PC-9 (cell line): ENCODE results near the gene EPB41L4B. TPM values are rescaled to one million over a fixed set of nuclear protein-coding genes. Genes with fewer than 3 reads are reported as not detected.

Experiments
- BruUV-seq: library from RNA; stranded (reverse); fragments of 400-500 nt; replicated peaks from 2 replicates; lab custom pipeline; 2021; lab: Mats Ljungman, UMichigan
- CTCF ChIA-PET: fragments of 300-600 bp; sonication (Branson Sonifier 250); formaldehyde crosslinking; loops from one replicate; lab custom pipeline; 2022; ENCODE audit warnings: antibody characterized with exemption; lab: Charles Lee
- POLR2A ChIA-PET: fragments of 300-600 bp; sonication (Branson Sonifier 250); formaldehyde crosslinking; loops from one replicate; lab custom pipeline; 2022; ENCODE audit warnings: antibody characterized with exemption; ENCODE audit not compliant: unreplicated experiment; lab: Charles Lee
- DNase-seq, 2 experiments: peaks; one replicate each; pipeline versions ENCODE4 v3.0.0 to v3.0.0-alpha.2; 2015 to 2022; ENCODE audit warnings: mixed read lengths in 1 of 2
- H2AFZ ChIP-seq: fragments of 200-600 bp; sonication (generic); 2 replicates; pipeline ENCODE4 v1.8.1; 2017; ENCODE audit warnings: antibody characterized with exemption
- H3F3A ChIP-seq: fragments of 200-600 bp; sonication (generic); 2 replicates; pipeline ENCODE4 v1.8.1; 2017; ENCODE audit warnings: antibody characterized with exemption, mild to moderate bottlenecking, low read depth; ENCODE audit not compliant: insufficient read depth
- H3K27ac ChIP-seq: fragments of 200-600 bp; sonication (generic); 2 replicates; pipeline ENCODE4 v1.6.1; 2016; ENCODE audit warnings: mixed run types
- H3K27me3 ChIP-seq: fragments of 200-600 bp; sonication (generic); 2 replicates; pipeline ENCODE4 v1.6.1; 2016; ENCODE audit warnings: low read depth, mixed run types; ENCODE audit not compliant: insufficient read depth
- H3K36me3 ChIP-seq: fragments of 200-600 bp; sonication (generic); 2 replicates; pipeline ENCODE4 v1.6.1; 2016; ENCODE audit warnings: low read depth, mixed run types
- H3K4me1 ChIP-seq: fragments of 200-600 bp; sonication (generic); replicated peaks from 2 replicates; pipeline ENCODE4 v1.6.1; 2016; ENCODE audit warnings: mixed run types; ENCODE audit not compliant: insufficient read depth
- H3K4me2 ChIP-seq: fragments of 200-600 bp; sonication (generic); 2 replicates; pipeline ENCODE4 v1.6.1; 2017; ENCODE audit warnings: mixed run types
- H3K4me3 ChIP-seq: fragments of 200-600 bp; sonication (generic); 2 replicates; pipeline ENCODE4 v1.6.1; 2016; ENCODE audit warnings: mixed run types
- H3K79me2 ChIP-seq: fragments of 200-600 bp; sonication (generic); 2 replicates; pipeline ENCODE4 v1.6.1; 2017; ENCODE audit warnings: low read depth, mixed run types
- H3K9me2 ChIP-seq: fragments of 200-600 bp; sonication (generic); 2 replicates; pipeline ENCODE4 v1.8.1; 2017; ENCODE audit warnings: mild to moderate bottlenecking; ENCODE audit not compliant: insufficient read depth
- H3K9me3 ChIP-seq: fragments of 200-600 bp; sonication (generic); 2 replicates; pipeline ENCODE4 v1.8.1; 2016; ENCODE audit warnings: low read depth; ENCODE audit not compliant: insufficient read depth
- H4K20me1 ChIP-seq: fragments of 200-600 bp; sonication (generic); 2 replicates; pipeline ENCODE4 v1.8.1; 2017; ENCODE audit not compliant: insufficient read depth
- CTCF ChIP-seq: fragments of 200-600 bp; sonication (generic); conservative IDR thresholded peaks from 2 replicates; pipeline ENCODE4 v1.6.1; 2017; ENCODE audit warnings: mixed run types, antibody characterized with exemption, mild to moderate bottlenecking, moderate library complexity
- EZH2 ChIP-seq: fragments of 200-600 bp; sonication (generic); IDR thresholded peaks from 2 replicates; pipeline ENCODE4 v1.8.0; 2017; ENCODE audit warnings: antibody characterized with exemption, low read depth
- intact Hi-C: fragments of 100-400 bp; cut with micrococcal nuclease; formaldehyde crosslinking; loops from one replicate; pipeline ENCODE4 v1.10.0; 2022; ENCODE audit not compliant: unreplicated experiment
- total RNA-seq: library from RNA; stranded (reverse); gene quantifications from 2 replicates; pipeline ENCODE4 v1.2.3, GENCODE V29; 2021

EPB41L4B gene
- total RNA-seq, 1 experiment from 2014 or later = 4.2 TPM

GRCh38 chr9:109336409-109336808, 15.6 kb upstream of the EPB41L4B start:
- intact Hi-C loops = no loop called here

DNA sequence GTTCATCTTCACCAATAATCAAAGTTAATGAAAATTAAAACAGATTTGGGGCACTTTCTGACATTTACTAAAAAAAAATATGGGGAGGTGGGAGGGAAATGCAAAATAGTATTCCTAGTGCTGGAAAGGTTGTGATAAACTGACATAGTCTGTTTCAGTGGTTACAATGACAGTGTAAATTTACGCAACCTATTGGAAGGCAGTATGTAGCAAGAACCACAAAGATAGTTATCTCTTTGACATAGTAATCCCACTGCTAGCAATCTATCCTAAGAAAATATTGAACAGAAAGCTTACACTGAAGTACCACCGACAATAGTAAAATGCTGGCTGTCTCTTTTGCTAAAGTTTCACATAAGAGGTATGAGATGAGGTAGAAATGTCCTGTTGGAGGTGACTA, 15.1 kb upstream of the EPB41L4B start:
- Histone ChIP-seq H3K36me3 (no peaks in the 10 kb centered on the region), H4K20me1 (no peaks in the 10 kb centered on the region), H3K4me3 (no peak overlapping the region), H2AFZ (no peak overlapping the region), H3K4me1 (peaks cover 26% of the 10 kb centered on the region), H3F3A (peaks cover 25% of the 10 kb centered on the region; the same call in 1 of the 2 replicates), H3K79me2 (no peaks in the 10 kb centered on the region), H3K9me3 (no peaks in the 10 kb centered on the region), H3K9me2 (no peaks in the 10 kb centered on the region), H3K27me3 (no peaks in the 10 kb centered on the region), H3K4me2 (peak overlapping the region; percentile 18), H3K27ac (no peak overlapping the region)
- peak in 1 of 2 experiments; percentile 75 for DNase-seq
- intact Hi-C loops = no loop called here
- CTCF ChIA-PET = no interaction called here
- BruUV-seq = no TSS peak
- POLR2A ChIA-PET = no interaction called here
- no peak for TF ChIP-seq CTCF
- no peak for TF ChIP-seq EZH2

More at GRCh38 chr9:109336409-109336808, 15.6 kb upstream of the EPB41L4B start:
- DNase-seq = no peak
- Histone ChIP-seq H3K36me3 (no peaks in the 10 kb centered on the region), H3K4me3 (no peak overlapping the region), H3K27ac (no peak overlapping the region), H3K9me2 (no peaks in the 10 kb centered on the region), H2AFZ (no peak overlapping the region), H3K79me2 (no peaks in the 10 kb centered on the region), H3K9me3 (no peaks in the 10 kb centered on the region), H3K4me2 (peak overlapping the region; percentile 18), H3K4me1 (peaks cover 27% of the 10 kb centered on the region), H4K20me1 (no peaks in the 10 kb centered on the region), H3F3A (peaks cover 24% of the 10 kb centered on the region; the same call in 1 of the 2 replicates), H3K27me3 (no peaks in the 10 kb centered on the region)
- BruUV-seq = no TSS peak
- POLR2A ChIA-PET = no interaction called here
- CTCF ChIA-PET = no interaction called here
- TF ChIP-seq EZH2 (no peak), CTCF (no peak)

DNA sequence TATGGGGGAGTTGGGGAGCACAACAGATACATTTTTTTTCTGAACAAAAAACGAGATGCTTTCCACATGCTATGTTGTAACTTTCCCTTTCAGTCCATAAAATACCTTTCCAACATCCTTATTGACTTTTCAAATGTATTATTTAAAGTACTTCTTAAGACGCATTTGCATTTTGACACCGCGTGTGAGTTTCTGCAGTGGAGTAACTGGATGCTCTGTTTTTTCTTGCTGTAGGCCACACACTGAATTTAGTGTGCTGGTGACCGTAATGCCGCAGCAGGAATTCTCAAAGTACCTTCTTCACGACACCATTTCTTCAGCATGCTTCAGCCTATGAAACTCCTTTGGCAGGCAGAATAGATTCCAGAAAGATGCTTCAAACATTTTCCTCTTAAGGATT, 14.3 kb upstream of the EPB41L4B start:
- H2AFZ ChIP-seq = no peak overlapping the region
- intact Hi-C loops = no loop called here
- no peaks in the 10 kb centered on the region for H3K9me2 ChIP-seq
- H3K27ac ChIP-seq = no peak overlapping the region
- ChIA-PET POLR2A (no interaction called here), CTCF (no interaction called here)
- no peaks in the 10 kb centered on the region for H3K27me3 ChIP-seq
- no TSS peak for BruUV-seq
- H4K20me1 ChIP-seq = no peaks in the 10 kb centered on the region
- no peak overlapping the region for H3K4me2 ChIP-seq
- H3K36me3 ChIP-seq = no peaks in the 10 kb centered on the region
- peaks cover 34% of the 10 kb centered on the region for H3K4me1 ChIP-seq
- DNase-seq = no peak
- no peaks in the 10 kb centered on the region for H3K79me2 ChIP-seq
- H3K9me3 ChIP-seq = no peaks in the 10 kb centered on the region
- TF ChIP-seq CTCF = no peak
- TF ChIP-seq EZH2 = no peak
- no peak overlapping the region for H3K4me3 ChIP-seq
- peaks cover 27% of the 10 kb centered on the region; the same call in 1 of the 2 replicates for H3F3A ChIP-seq
